NCI-H526 (cell line): ENCODE data around the gene CD46.

Experiments
- DNase-seq, 2 experiments: peaks; one replicate each; lab custom pipeline; 2025; lab: John Stamatoyannopoulos, UW

The CD46 gene

GRCh38 chr1:207828046-207828445 is 76.2 kb downstream of the CD46 start:
- DNase-seq = no peak

GRCh38 chr1:207828485-207829158 is 76.8 kb downstream of the CD46 start:
- DNase-seq = peak; percentile 39 to 58

- DNase-seq = no peak
These were observed 77.7 kb downstream of the CD46 start for GRCh38 chr1:207829576-207829975.

GRCh38 chr1:207830788-207831187 is 78.9 kb downstream of the CD46 start:
- DNase-seq = no peak

- no peak for DNase-seq
These were observed 79.9 kb downstream of the CD46 start for GRCh38 chr1:207831517-207832327.

- no peak for DNase-seq
These were observed 80.9 kb downstream of the CD46 start for GRCh38 chr1:207832796-207833195.

GRCh38 chr1:207833381-207833780 is 81.5 kb downstream of the CD46 start:
- no peak for DNase-seq

- DNase-seq = no peak
These were observed 82.3 kb downstream of the CD46 start for GRCh38 chr1:207833956-207834660.

- DNase-seq = no peak
These were observed 84.1 kb downstream of the CD46 start for GRCh38 chr1:207835958-207836357.

- DNase-seq = no peak
These were observed 84.9 kb downstream of the CD46 start for GRCh38 chr1:207836591-207837347.

GRCh38 chr1:207837673-207838072 is 85.8 kb downstream of the CD46 start:
- DNase-seq = no peak

GRCh38 chr1:207838156-207839082 is 86.6 kb downstream of the CD46 start:
- DNase-seq = peak; percentile 29 to 60

- no peak for DNase-seq
These were observed 87.2 kb downstream of the CD46 start for GRCh38 chr1:207839083-207839413.

- DNase-seq = no peak
These were observed 88.5 kb downstream of the CD46 start for GRCh38 chr1:207840380-207840779.

- DNase-seq = no peak
These were observed 89.4 kb downstream of the CD46 start for GRCh38 chr1:207841293-207841692.

- DNase-seq = no peak
These were observed 90.0 kb downstream of the CD46 start for GRCh38 chr1:207841901-207842300.

GRCh38 chr1:207842506-207842905 is 90.7 kb downstream of the CD46 start:
- no peak for DNase-seq

GRCh38 chr1:207844371-207844770 is 92.5 kb downstream of the CD46 start:
- DNase-seq = no peak
